Measurements from ENCODE around the gene C1orf141.
"Not testable (repeated sequence)": the region's sequence is repeated elsewhere in the genome, so short reads cannot be mapped to it uniquely, and the experiment has no call there.

C1orf141 gene

DNA sequence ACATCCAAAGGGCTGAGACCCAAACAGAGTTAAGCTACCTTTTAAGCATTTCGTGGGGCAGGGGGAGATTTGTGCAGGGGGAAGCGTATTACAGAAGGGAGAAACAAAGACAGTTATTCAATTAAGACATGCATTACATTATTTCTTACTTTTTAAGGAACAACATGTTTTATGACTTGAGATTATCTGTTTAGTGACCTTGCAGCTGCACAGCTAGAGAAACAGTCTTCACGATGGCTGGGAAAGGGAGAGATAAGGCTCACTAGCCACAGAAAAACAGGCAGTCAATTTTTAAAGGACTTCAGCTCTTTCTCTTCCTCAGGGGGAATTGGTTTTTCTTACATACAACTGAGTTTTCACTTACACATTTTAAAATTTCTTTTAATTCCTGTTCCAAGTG is 7.1 kb upstream of the C1orf141 start:
- DNase-seq = not testable (repeated sequence)

DNA sequence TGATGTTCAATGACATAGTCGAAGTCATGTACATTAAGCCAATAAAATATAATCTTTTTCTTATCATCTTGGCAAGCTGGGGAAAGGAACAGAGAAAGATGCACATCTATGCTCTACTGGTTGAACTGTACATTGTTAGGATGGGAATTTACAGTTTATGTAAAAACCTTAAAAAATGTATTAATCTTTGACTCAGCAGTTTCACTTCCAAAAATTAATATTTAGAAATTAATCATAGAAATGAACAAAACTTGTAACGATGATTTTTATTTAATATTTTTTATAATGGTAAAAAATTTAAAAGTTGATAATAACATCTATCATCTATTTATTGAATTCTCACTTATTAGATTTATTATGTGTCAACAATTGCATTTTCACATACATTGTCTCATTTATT is 5.7 kb upstream of the C1orf141 start:
- DNase-seq = no peak

GRCh38 chr1:67138813-67139499 is 4.2 kb upstream of the C1orf141 start:
- DNase-seq = no peak

DNA sequence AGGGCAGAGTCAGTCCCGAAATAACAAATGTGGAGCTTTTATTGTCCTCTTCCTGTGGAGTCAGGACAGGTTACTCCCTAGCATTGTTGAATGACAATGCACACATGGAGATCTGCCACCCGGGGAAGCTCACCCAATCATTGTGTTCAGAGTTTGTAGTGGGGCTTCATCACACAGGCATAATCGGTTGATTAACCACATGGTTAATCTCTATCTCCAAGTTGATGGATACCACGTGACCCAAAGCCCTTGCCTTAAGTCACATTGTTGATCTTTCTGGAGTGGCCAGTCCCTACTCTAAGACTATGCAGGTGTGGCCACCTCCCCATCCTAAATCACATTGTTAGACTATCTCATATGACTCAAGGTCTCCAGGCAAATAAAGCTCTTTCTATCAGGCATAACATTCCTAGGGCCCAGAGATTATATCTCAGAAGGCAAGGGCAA is 2.6 kb upstream of the C1orf141 start:
- DNase-seq = no peak

DNA sequence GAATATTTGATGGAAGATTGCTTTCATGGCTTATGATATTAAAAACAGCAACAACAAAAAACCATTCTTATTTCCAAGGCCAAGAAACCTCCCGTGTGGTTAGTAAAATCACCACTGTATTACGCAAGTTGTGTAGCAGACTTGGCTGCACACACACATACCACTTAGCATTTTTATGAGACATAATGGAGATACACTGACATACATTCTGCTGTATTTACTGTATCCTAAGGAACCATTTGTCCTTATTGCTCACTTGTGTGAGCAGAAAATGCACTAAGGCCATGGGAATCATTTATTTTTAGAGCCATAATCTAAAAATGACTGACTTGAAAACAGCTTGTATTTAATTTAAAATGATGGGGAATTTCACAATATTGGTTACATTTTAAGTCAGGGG is 584 bp upstream of the C1orf141 start:
- no peak for DNase-seq

DNA sequence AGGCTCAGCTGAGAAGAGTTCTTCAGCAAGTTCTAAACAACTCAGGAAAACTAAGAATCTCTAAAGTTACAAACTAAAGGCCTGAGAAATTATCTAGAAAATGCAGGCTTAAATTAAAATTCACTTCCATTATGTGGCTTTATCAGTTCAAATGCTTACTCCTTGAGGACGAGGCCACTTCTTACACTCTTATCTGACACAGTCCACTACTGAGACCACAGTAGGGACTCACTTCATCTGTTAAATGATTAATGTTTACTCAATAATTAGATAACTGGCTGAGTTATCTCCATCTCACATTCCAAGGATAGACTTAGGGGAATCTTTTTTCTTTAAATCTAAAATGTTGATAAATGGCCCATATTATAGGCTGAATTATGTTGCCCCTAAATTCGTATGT is 1.6 kb downstream of the C1orf141 start:
- no peak for DNase-seq

DNA sequence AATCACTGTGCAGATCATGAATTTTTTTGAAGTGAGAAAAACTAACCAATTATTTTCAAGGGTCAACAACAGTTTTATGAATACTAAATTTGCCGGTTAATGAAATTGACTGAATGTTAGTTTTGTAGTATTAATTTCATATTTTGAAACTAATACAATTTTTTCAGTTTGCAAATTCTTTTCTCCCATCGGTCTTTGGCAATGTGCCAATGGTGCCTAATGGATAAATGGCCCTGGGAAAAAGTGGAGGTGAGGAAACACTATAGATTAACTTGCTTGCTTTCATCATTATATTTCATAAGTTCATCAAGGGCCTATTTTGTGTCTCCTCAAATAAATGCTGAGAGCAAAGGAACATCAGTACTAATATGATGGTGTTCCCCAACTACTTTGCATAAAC is 4.1 kb downstream of the C1orf141 start:
- DNase-seq = no peak

GRCh38 chr1:67126974-67127373 is 7.8 kb downstream of the C1orf141 start:
- no peak for DNase-seq

GRCh38 chr1:67126111-67126746 is 8.5 kb downstream of the C1orf141 start:
- no peak for DNase-seq

GRCh38 chr1:67124455-67124854 is 10.3 kb downstream of the C1orf141 start:
- DNase-seq = no peak

DNA sequence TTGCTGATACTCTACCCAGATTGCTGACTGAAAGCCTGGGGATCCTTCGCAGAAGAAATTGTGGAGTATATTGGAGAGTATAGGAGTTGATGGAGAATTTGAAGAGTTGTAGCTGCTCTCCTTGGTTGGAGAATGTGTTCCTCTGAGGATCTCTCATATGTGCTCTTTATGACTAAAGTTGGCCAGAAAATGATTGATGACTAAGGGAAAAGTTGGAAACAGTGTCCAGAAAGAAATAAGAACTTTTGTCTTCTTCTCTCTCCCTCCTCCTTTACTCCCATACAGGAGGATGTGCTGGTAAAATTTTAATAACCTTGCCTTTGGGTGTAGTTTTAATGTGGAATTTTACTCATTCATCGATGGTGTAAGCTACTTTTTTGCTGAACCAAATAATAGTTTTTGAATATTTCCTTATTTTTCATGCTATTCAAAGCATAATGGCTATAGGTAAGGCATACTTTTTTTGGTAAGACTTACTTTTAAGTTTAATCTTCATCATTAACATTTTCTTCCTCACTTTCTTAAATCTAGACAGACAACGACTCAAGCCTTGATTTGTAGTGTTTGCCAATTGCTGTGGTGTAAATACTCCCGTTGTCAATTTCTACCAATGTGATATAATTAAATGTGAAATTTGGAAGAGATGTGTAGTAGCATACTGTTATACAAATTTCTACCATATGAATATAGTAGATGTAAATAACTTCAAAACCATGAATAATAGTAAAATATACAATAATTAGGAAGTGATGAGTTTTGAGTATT is 13.7 kb downstream of the C1orf141 start:
- DNase-seq = no peak

- DNase-seq = no peak
Observed at GRCh38 chr1:67118646-67119045, 16.1 kb downstream of the C1orf141 start.

DNA sequence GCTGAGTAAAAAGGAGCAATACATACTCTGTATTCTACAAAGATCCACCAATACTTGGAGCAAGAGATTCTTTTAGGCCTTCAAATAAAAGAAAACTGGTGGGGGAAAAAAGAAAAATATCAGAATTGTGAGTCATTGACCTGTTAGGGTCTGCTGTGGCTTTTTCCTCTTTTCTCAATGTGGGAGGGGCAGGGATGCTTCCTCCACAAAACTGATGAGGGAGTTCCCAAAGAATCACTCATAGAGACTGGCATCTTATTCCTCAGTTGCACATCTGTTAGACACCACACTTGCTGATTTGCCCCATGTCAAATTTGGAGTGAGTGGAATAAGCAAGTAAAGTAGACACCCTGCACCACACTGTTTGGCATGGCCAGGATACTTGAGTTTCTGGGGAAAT is 16.6 kb downstream of the C1orf141 start:
- DNase-seq = no peak

DNA sequence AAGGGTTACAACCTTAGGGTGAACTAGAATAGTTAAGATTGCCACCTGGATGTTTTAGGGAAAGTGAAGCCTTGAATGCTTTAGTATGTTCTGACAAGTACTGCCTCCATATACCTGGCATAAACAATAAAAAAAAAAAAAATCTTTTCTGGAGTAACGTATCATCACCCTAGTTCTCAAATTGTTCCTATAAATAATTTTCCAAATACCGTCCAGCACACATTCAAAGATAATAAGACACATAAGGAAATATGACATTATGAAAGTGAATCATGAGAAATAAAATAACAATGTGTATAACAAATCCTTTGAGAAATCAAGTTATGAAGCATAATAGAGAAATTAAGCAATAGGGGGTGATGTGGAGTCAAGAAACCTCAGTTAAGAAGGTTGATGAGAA is 20.6 kb downstream of the C1orf141 start:
- DNase-seq = no peak

DNA sequence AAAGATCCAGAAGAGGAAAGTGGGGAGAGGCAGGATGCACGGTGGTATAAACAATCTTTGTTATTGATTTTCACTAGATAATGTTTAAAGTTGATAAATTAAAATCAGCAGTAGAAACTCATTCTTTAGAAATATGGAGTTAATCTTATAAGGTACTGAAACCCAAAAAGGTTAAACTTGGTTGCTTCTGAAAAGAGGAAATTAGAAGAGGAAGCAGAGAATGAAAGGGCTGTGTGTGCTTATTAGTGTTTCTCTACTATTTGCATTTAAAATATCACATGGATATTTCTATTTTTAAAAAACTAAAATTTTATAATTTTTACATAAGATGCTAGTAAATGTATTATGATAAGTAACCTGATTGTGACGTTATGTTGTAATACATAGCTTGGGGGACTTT is 24.4 kb downstream of the C1orf141 start:
- DNase-seq = no peak

GRCh38 chr1:67105508-67105907 is 29.3 kb downstream of the C1orf141 start:
- DNase-seq = no peak

DNA sequence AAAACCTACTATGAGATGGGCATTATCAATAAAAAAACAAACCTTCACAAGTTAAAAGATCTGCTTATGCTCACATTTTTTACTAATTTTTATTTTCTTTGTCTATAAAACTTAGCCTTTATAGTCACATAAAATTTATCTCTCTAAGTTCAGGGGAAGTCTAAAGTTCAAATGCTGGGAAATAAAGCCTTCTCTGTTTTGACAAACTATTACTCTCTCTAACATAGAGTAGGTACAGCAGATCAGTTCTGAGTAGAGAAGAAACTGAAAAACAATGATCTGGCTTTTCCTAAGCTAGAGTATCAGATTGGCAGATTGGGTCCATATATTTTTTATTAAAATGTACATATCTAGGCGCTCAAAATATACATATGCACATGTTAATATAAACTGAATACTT is 31.2 kb downstream of the C1orf141 start:
- no peak for DNase-seq

DNA sequence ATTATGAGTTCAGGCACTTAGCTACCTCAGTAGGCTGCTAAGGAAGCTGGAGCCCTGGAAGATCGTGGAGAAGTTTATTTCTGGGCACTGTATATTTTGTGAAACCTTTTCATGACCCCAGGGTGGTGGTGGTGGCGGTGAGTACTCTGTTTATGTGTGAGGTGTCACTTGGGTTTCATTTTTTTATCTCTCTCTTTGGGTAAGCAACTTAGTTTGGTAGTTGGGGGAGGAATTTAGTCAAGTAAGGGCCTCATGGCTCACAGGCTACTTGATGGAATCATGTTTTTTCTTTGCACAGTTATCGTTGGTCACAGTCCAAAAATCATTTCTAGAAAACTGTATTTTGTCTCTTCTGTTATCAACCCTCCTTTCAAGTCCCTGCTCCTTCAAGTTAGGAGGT is 33.9 kb downstream of the C1orf141 start:
- no peak for DNase-seq

GRCh38 chr1:67097305-67097704 is 37.5 kb downstream of the C1orf141 start:
- no peak for DNase-seq

- no peak for DNase-seq
Observed at GRCh38 chr1:67094191-67094590, 40.6 kb downstream of the C1orf141 start.

DNA sequence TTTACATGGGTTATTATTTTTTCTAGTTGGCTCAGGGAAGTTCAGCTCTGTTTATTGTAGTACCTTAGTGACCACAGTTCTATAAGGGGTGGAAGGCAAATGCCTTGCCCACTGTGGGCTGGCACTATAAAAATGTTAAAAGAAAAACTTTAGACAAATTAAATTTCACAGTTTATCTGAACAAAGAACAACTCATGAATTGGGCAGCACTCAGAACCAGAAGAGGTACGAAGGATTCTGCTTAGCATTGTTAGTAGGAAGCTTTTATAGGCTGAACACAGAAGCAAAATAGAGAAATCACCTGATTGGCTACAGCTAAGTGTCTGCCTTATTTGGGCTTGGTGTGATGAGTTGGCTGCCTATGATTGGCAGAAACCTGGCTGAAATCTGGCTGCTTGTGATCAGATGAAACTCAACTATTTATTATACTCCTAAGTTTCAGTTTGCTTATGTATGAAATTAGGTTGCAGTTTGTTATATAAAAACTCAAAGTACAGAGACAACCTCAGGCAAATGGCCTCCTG is 45.0 kb downstream of the C1orf141 start:
- no peak for DNase-seq

- no peak for DNase-seq
Observed at GRCh38 chr1:67088440-67088839, 46.3 kb downstream of the C1orf141 start.

- no peak for DNase-seq
Observed at GRCh38 chr1:67085326-67085725, 49.4 kb downstream of the C1orf141 start.

- DNase-seq = no peak
Observed at GRCh38 chr1:67084765-67085318, 49.9 kb downstream of the C1orf141 start.
